ENCODE data around the gene BRSK2. TPM values are rescaled to one million over a fixed set of nuclear protein-coding genes. Genes with fewer than 3 reads are reported as not detected.

BRSK2 gene
- total RNA-seq, 2 experiments from 2014 or later = 0.22 to 0.55 TPM

- no peaks in the 10 kb centered on the region for H3K27me3 ChIP-seq (ENCODE audit: control insufficient read depth in 1 of 2, insufficient read depth in 2 of 2, low read length in 2 of 2)
- Mint-ChIP-seq H3K4me1 (ENCODE audit: low read depth) (no peaks in the 10 kb centered on the region), H3K27ac (no peak overlapping the region), H3K9me3 (no peaks in the 10 kb centered on the region), H3K4me3 (no peak overlapping the region), H3K27me3 (no peaks in the 10 kb centered on the region), H3K36me3 (ENCODE audit: low read depth) (no peaks in the 10 kb centered on the region)
- H3K4me1 ChIP-seq (ENCODE audit: insufficient read depth, low read length) = peaks cover 16% of the 10 kb centered on the region
- intact Hi-C loops (cut with DNase I, micrococcal nuclease) = loop anchor here (1.0 to 5.0 kb wide), 3 partner anchors 62 to 122 kb away; partner anchors contain the start of gene DUSP8 (in 1 of the 2)
- no peak overlapping the region for H3K27ac ChIP-seq (ENCODE audit: low read depth in 1 of 2, low read length in 2 of 2)
- H3K36me3 ChIP-seq (ENCODE audit: insufficient read depth, low read length) = no peaks in the 10 kb centered on the region
- H3K9me3 ChIP-seq (ENCODE audit: control insufficient read depth in 1 of 2, insufficient read depth in 1 of 2, low read length in 2 of 2) = no peaks in the 10 kb centered on the region
- no peak for DNase-seq
- ATAC-seq (ENCODE audit: poor library complexity) = no peak
- no peak overlapping the region for H3K4me3 ChIP-seq (ENCODE audit: low read length)
- ChIA-PET CTCF (interaction anchor here (2.0 kb wide), 1 partner anchor 122 kb away, joined by 6 read pairs; no protein-coding TSS in a partner anchor), POLR2A (no interaction called here)
- no peak for TF ChIP-seq CTCF (IDR thresholded peaks at IDR 0.05)
Measured at GRCh38 chr11:1452744-1453143, 63.0 kb downstream of the BRSK2 start.

- peak; percentile 61 for TF ChIP-seq CTCF (IDR thresholded peaks at IDR 0.05)
- Mint-ChIP-seq H3K27ac (no peak overlapping the region), H3K4me3 (no peak overlapping the region), H3K27me3 (no peaks in the 10 kb centered on the region), H3K4me1 (ENCODE audit: low read depth) (no peaks in the 10 kb centered on the region), H3K36me3 (ENCODE audit: low read depth) (no peaks in the 10 kb centered on the region), H3K9me3 (no peaks in the 10 kb centered on the region)
- Histone ChIP-seq H3K27me3 (ENCODE audit: control insufficient read depth in 1 of 2, insufficient read depth in 2 of 2, low read length in 2 of 2) (no peaks in the 10 kb centered on the region), H3K36me3 (ENCODE audit: insufficient read depth, low read length) (no peaks in the 10 kb centered on the region), H3K27ac (ENCODE audit: low read depth in 1 of 2, low read length in 2 of 2) (no peak overlapping the region), H3K4me1 (ENCODE audit: insufficient read depth, low read length) (peaks cover 15% of the 10 kb centered on the region), H3K4me3 (ENCODE audit: low read length) (no peak overlapping the region), H3K9me3 (ENCODE audit: control insufficient read depth in 1 of 2, insufficient read depth in 1 of 2, low read length in 2 of 2) (no peaks in the 10 kb centered on the region)
- ATAC-seq (ENCODE audit: poor library complexity) = peak; percentile 99
- ChIA-PET CTCF (interaction anchor here (2.0 kb wide), 1 partner anchor 121 kb away, joined by 6 read pairs; no protein-coding TSS in a partner anchor), POLR2A (no interaction called here)
- DNase-seq = peak in 7 of 14 experiments; percentile 18 to 71 (median 49)
- intact Hi-C loops (cut with DNase I, micrococcal nuclease) = loop anchor here (1.0 to 5.0 kb wide), 3 partner anchors 61 to 121 kb away; partner anchors contain the start of gene DUSP8 (in 1 of the 2)
Measured at GRCh38 chr11:1453611-1454034, 63.9 kb downstream of the BRSK2 start.

GRCh38 chr11:1454576-1454975 lies 64.8 kb downstream of the BRSK2 start:
- H3K4me1 ChIP-seq (ENCODE audit: insufficient read depth, low read length) = peaks cover 13% of the 10 kb centered on the region
- no peaks in the 10 kb centered on the region for H3K4me1 Mint-ChIP-seq (ENCODE audit: low read depth)
- no peaks in the 10 kb centered on the region for H3K9me3 Mint-ChIP-seq
- ChIA-PET POLR2A (no interaction called here), CTCF (no interaction called here)
- no peak for TF ChIP-seq CTCF (IDR thresholded peaks at IDR 0.05)
- no peaks in the 10 kb centered on the region for H3K36me3 Mint-ChIP-seq (ENCODE audit: low read depth)
- H3K27me3 ChIP-seq (ENCODE audit: control insufficient read depth in 1 of 2, insufficient read depth in 2 of 2, low read length in 2 of 2) = no peaks in the 10 kb centered on the region
- H3K27me3 Mint-ChIP-seq = no peaks in the 10 kb centered on the region
- H3K4me3 Mint-ChIP-seq = no peak overlapping the region
- no peak overlapping the region for H3K27ac ChIP-seq (ENCODE audit: low read depth in 1 of 2, low read length in 2 of 2)
- no peak overlapping the region for H3K4me3 ChIP-seq (ENCODE audit: low read length)
- no peaks in the 10 kb centered on the region for H3K9me3 ChIP-seq (ENCODE audit: control insufficient read depth in 1 of 2, insufficient read depth in 1 of 2, low read length in 2 of 2)
- ATAC-seq (ENCODE audit: poor library complexity) (no peak), DNase-seq (no peak)
- no peak overlapping the region for H3K27ac Mint-ChIP-seq
- intact Hi-C loops (cut with DNase I, micrococcal nuclease) = loop anchor here in 1 of 2 experiments (5.0 kb wide), 1 partner anchor 118 kb away; the partner anchor contains the start of gene DUSP8
- no peaks in the 10 kb centered on the region for H3K36me3 ChIP-seq (ENCODE audit: insufficient read depth, low read length)
